ENCODE measurements around the gene LY6G6F.

DNA sequence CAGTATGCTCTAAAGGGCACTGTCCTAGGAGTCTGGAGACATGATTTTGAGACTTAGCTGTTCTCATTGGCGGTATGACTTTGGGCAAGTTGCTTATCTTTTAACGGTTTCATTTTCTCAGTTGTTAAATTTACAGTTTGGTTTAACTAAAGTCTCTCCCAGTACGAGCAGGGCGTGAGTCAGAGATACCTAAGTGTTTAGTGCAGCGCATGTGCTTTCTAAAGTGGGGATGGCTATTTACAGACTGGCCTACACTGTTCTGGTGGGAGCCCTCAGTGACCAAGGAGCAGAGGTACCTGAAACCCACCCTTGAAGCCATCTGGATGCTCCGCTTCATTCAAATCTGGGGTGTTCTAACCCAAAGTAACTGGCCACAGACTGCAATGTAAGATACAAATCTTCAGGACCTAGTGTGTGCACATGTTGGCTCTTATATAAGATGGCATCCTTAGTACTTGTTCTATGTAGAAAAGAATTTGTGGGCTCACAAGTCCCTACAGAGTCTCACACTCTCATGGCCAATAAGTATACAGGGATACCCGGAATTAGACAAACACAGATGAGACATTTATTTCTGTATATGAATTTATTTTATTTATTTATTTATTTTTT is 43.9 kb downstream of the LY6G6F start:
- TF ChIP-seq POLR2A (IDR thresholded peaks at IDR 0.05; ENCODE audit: low read length) (no peak), GATA1 (IDR thresholded peaks at IDR 0.05; ENCODE audit: low read depth, low read length) (no peak)
